Mucosa of descending colon (tissue), 3 donors: ENCODE data around the gene LIPA. TPM values are rescaled to one million over a fixed set of nuclear protein-coding genes. Genes with fewer than 3 reads are reported as not detected.

ENCODE experiments used
- ATAC-seq: fragments of 200-7000 bp; cut with Tn5 transposase; one replicate; pipeline ENCODE4 v1.9.1; 2020; ENCODE audit warnings: mild to moderate bottlenecking, moderate library complexity
- DNase-seq, 3 donors: peaks; one replicate each; pipeline ENCODE4 v3.0.0-alpha.2; 2020
- H3K36me3 ChIP-seq: fragments of 200-600 bp; one replicate; pipeline ENCODE4 v1.8.0; 2021; ENCODE audit warnings: low read depth, mild to moderate bottlenecking
- H3K4me1 ChIP-seq: fragments of 200-600 bp; one replicate; pipeline ENCODE4 v1.8.0; 2021; ENCODE audit warnings: low read depth, mild to moderate bottlenecking
- H3K4me3 ChIP-seq: fragments of 200-600 bp; one replicate; pipeline ENCODE4 v1.8.0; 2021; ENCODE audit warnings: mild to moderate bottlenecking
- H3K9me3 ChIP-seq: fragments of 200-600 bp; one replicate; pipeline ENCODE4 v1.8.0; 2021; ENCODE audit warnings: mild to moderate bottlenecking
- intact Hi-C, 2 donors: fragments of 100-400 bp; cut with DNase I in 1 of 2; cut with micrococcal nuclease in 1 of 2; formaldehyde crosslinking; loops; one replicate each; pipeline versions ENCODE4 v1.11.0 to v1.11.1; 2022; cut with DNase I, micrococcal nuclease
- total RNA-seq, 3 donors: library from RNA; stranded (reverse); fragmentation: NEBNext Ultra II Directional in 2 of 3; extraction: Animal tissue kit (Norgen Biotek cat#: 25700) in 2 of 3; gene quantifications; one replicate each; pipeline versions ENCODE4 v1.2.1 to v1.2.4, GENCODE V29; 2021 to 2023
- TF ChIP-seq, protein P1 (sequence below): fragments of 200-600 bp; IDR thresholded peaks from one replicate; pipeline ENCODE4 v1.8.0; 2022; ENCODE audit warnings: antibody characterized with exemption, mild to moderate bottlenecking
- donor health status: DM: no; HTN: no; CAD: no; lungs with moderate emphysema.
- donor health status: DM: no; HTN: no; CAD: no.
- donor health status: DM: no; HTN: yes; CAD: no.

LIPA gene
- total RNA-seq, 3 donors from 2014 or later: 20.6 to 34.5 (median 29.6) TPM

GRCh38 chr10:89242345-89242684, 9.3 kb downstream of the LIPA start:
- intact Hi-C loops: no loop called here
- no peaks in the 10 kb centered on the region for H3K9me3 ChIP-seq
- no peaks in the 10 kb centered on the region for H3K36me3 ChIP-seq
- ATAC-seq (peak; percentile 54), DNase-seq (no peak)
- H3K4me1 ChIP-seq: no peaks in the 10 kb centered on the region
- TF ChIP-seq, protein P1, sequence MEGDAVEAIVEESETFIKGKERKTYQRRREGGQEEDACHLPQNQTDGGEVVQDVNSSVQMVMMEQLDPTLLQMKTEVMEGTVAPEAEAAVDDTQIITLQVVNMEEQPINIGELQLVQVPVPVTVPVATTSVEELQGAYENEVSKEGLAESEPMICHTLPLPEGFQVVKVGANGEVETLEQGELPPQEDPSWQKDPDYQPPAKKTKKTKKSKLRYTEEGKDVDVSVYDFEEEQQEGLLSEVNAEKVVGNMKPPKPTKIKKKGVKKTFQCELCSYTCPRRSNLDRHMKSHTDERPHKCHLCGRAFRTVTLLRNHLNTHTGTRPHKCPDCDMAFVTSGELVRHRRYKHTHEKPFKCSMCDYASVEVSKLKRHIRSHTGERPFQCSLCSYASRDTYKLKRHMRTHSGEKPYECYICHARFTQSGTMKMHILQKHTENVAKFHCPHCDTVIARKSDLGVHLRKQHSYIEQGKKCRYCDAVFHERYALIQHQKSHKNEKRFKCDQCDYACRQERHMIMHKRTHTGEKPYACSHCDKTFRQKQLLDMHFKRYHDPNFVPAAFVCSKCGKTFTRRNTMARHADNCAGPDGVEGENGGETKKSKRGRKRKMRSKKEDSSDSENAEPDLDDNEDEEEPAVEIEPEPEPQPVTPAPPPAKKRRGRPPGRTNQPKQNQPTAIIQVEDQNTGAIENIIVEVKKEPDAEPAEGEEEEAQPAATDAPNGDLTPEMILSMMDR: no peak
- H3K4me3 ChIP-seq: no peak overlapping the region

DNA sequence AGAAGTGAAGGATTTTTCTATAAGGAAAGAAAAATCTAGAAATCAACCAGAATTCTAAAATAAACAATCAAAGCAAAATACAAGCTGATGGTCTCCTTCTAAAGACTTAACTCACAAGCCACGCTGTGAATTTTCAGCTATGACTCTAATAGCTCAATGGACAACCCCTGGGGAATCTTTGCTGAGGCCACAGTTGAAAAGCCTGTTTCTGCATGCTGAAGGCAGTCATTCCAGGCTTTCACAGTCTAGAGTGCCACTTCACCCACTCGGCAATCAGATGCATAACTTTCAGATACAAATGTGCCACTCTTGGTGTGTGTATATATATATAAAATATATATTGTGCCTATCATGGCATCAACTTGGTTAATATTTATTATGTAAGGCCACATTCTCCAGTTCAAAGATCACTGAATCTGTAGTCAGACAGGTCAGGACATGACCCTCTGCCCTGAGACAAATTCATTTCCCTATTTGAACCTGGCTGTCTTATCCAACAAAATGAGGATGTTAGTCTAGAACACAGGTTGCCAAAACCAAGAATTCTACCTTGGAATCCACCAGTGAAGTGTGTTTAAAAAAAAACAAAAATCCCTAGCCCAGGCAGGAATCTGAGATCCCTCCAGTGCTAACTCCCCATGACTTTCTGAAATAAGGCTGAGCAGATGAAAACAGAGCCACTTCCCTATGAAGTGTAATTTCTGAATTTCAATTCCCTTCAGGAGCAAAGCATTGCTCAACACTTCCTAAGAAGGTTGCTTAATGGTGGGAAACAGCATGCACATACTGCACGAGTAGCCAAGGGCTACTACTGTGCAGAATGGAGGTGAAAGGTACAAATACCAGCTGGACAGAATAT, 9.9 kb downstream of the LIPA start:
- H3K36me3 ChIP-seq: no peaks in the 10 kb centered on the region
- no peak overlapping the region for H3K4me3 ChIP-seq
- peak; percentile 55 for ATAC-seq
- H3K4me1 ChIP-seq: no peaks in the 10 kb centered on the region
- TF ChIP-seq, protein P1: no peak
- no peak for DNase-seq
- no peaks in the 10 kb centered on the region for H3K9me3 ChIP-seq
- intact Hi-C loops: no loop called here

- DNase-seq: no peak
- Histone ChIP-seq H3K9me3 (no peaks in the 10 kb centered on the region), H3K4me1 (no peaks in the 10 kb centered on the region), H3K36me3 (no peaks in the 10 kb centered on the region), H3K4me3 (no peak overlapping the region)
- TF ChIP-seq, protein P1: no peak
- intact Hi-C loops: no loop called here
- no peak for ATAC-seq
Measured at GRCh38 chr10:89241026-89241425, 10.5 kb downstream of the LIPA start.

DNA sequence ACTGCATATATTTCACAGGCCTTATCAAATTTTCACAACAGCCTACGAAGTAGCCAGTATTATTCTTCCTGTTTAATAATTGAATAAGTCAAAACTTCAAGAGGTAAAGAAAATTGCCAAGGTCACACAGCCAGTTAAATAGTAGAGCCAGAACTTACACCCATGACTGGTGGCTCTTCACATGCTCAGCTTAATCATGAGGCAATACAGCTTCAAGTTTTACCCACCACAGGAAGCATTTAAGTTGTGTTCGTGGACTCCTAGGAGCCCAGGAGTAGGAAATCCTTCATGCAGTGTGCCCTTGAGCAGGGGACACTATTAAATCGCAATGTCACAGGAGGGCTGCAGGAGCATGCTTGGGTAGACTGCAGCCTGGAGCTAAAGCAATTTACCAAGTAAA, 11.1 kb downstream of the LIPA start:
- Histone ChIP-seq H3K9me3 (no peaks in the 10 kb centered on the region), H3K4me1 (no peaks in the 10 kb centered on the region), H3K36me3 (no peaks in the 10 kb centered on the region), H3K4me3 (no peak overlapping the region)
- TF ChIP-seq, protein P1: no peak
- ATAC-seq (no peak), DNase-seq (no peak)
- intact Hi-C loops: no loop called here

DNA sequence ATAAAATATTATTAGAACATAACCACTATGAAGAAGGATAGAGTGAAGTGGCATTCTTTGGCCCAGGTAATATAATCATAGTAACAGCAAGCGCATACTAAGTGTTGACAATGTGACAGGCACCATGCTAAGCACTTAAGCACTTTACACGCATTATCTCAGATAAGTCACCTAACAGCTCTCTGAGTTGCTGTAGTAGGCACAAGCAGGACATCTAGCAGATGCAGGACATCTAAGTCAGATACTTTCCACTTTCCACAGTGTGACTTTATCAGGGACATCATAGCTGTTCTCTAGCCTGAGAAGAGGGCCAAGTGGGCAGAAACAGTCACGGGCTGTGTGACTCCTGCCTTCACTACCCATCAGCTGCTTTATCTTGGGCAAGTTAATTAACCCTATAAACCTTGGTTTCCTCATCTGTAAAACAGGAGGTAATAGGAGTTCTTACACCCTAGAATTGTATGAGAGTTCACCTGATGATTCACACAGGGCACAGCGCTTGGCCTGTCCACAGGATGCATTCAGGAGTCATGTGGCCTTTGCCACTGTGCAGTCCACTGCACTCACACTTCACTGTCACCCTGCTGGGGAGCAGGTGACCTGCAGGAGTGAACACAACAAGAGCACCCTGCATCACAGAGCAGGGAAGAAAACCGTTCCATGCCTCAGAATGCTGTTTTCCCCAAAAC, 12.5 kb downstream of the LIPA start:
- Histone ChIP-seq H3K36me3 (no peaks in the 10 kb centered on the region), H3K9me3 (no peaks in the 10 kb centered on the region), H3K4me1 (no peaks in the 10 kb centered on the region), H3K4me3 (no peak overlapping the region)
- TF ChIP-seq, protein P1: no peak
- no peak for DNase-seq
- intact Hi-C loops: no loop called here
- ATAC-seq: peak; percentile 47
